Measurements from ENCODE around the gene KRT78. TPM values are rescaled to one million over a fixed set of nuclear protein-coding genes. Genes with fewer than 3 reads are reported as not detected.

The KRT78 gene
- total RNA-seq, 1 experiment from 2014 or later: not detected

DNA sequence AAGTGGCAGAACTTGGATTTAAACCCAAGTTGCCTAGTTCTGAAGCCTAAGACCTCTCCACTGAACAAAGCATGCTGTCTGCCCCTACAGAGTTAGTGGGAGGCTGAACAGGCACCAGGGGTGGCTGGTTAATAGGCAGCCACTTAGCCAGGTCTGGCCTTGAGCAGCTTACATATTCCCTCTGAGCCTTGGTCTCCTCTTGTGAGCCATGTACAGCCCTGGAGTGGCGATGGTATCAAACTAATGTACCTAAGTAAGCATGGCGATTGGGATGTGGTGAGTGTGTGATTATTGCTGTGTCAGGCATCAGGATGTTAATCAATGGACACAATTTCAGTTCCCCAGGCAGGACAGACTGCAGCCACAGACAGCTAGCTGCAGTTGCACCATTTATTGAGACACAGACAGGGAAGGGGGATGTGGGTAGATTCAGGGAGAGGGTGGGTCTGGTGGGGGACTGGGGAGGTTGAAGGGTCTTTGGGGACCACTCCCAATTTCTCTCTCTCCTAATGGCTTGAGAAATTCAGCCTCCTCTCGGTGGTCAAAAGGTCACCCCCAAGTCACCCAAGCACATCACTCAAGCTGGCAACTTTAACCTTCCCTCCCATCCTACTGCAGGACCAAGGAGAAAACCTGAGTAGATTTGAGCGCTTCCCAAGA lies 27.6 kb downstream of the KRT78 start:
- CTCF ChIA-PET: interaction anchor here (0.6 to 1.1 kb wide), 2 partner anchors 127 to 543 kb away, joined by 3 to 4 read pairs; no protein-coding TSS in a partner anchor
- no TSS peak for BruUV-seq (replicated peaks)
- peaks cover 43% of the 10 kb centered on the region for H3K27me3 Mint-ChIP-seq (ENCODE audit: insufficient read depth, unreplicated experiment)
- TF ChIP-seq, protein P1, sequence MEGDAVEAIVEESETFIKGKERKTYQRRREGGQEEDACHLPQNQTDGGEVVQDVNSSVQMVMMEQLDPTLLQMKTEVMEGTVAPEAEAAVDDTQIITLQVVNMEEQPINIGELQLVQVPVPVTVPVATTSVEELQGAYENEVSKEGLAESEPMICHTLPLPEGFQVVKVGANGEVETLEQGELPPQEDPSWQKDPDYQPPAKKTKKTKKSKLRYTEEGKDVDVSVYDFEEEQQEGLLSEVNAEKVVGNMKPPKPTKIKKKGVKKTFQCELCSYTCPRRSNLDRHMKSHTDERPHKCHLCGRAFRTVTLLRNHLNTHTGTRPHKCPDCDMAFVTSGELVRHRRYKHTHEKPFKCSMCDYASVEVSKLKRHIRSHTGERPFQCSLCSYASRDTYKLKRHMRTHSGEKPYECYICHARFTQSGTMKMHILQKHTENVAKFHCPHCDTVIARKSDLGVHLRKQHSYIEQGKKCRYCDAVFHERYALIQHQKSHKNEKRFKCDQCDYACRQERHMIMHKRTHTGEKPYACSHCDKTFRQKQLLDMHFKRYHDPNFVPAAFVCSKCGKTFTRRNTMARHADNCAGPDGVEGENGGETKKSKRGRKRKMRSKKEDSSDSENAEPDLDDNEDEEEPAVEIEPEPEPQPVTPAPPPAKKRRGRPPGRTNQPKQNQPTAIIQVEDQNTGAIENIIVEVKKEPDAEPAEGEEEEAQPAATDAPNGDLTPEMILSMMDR (IDR thresholded peaks at IDR 0.05; ENCODE audit: unreplicated experiment): no peak
- intact Hi-C loops (cut with micrococcal nuclease): no loop called here
- no peak overlapping the region for H3K4me3 Mint-ChIP-seq (ENCODE audit: unreplicated experiment)
- H3K4me1 Mint-ChIP-seq (ENCODE audit: insufficient read depth, unreplicated experiment): no peaks in the 10 kb centered on the region
- no peak overlapping the region for H3K27ac Mint-ChIP-seq (ENCODE audit: low read depth, unreplicated experiment)
- H3K9me3 Mint-ChIP-seq (ENCODE audit: unreplicated experiment): no peaks in the 10 kb centered on the region
- DNase-seq (ENCODE audit: unreplicated experiment): no peak
- POLR2A ChIA-PET: interaction anchor here (0.6 to 1.5 kb wide), 2 partner anchors 13 to 114 kb away, joined by 3 read pairs; no protein-coding TSS in a partner anchor
- H3K36me3 Mint-ChIP-seq (ENCODE audit: insufficient read depth, unreplicated experiment): no peaks in the 10 kb centered on the region

DNA sequence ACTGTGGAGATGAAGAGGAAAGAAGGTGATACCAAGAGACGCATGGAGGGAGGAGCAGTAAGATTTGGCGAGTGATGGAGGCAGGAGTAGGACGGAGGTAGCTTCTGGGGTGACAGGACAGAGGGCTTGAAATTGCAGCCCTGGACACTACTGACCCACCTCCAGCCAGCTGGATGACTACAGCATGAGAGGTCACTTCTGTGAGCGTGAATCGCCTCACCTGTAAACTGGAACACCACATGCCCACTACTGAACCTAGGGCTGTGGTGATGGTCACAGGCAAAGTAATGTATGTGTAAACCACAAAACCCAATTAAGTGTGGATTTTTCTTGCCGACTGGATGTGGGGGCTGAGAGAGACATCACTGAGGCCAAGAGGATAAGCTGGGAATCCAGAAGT lies 28.3 kb downstream of the KRT78 start:
- TF ChIP-seq, protein P1 (IDR thresholded peaks at IDR 0.05; ENCODE audit: unreplicated experiment): no peak
- POLR2A ChIA-PET: interaction anchor here (1.5 kb wide), 1 partner anchor 13 kb away, joined by 3 read pairs; no protein-coding TSS in a partner anchor
- Mint-ChIP-seq H3K4me3 (ENCODE audit: unreplicated experiment) (no peak overlapping the region), H3K4me1 (ENCODE audit: insufficient read depth, unreplicated experiment) (no peaks in the 10 kb centered on the region), H3K36me3 (ENCODE audit: insufficient read depth, unreplicated experiment) (no peaks in the 10 kb centered on the region), H3K27me3 (ENCODE audit: insufficient read depth, unreplicated experiment) (peaks cover 43% of the 10 kb centered on the region), H3K9me3 (ENCODE audit: unreplicated experiment) (no peaks in the 10 kb centered on the region), H3K27ac (ENCODE audit: low read depth, unreplicated experiment) (no peak overlapping the region)
- intact Hi-C loops (cut with micrococcal nuclease): no loop called here
- no TSS peak for BruUV-seq (replicated peaks)
- CTCF ChIA-PET: interaction anchor here (0.6 to 1.1 kb wide), 2 partner anchors 128 to 542 kb away, joined by 3 to 4 read pairs; no protein-coding TSS in a partner anchor
- DNase-seq (ENCODE audit: unreplicated experiment): no peak

- Mint-ChIP-seq H3K36me3 (ENCODE audit: insufficient read depth, unreplicated experiment) (no peaks in the 10 kb centered on the region), H3K27ac (ENCODE audit: low read depth, unreplicated experiment) (no peak overlapping the region), H3K9me3 (ENCODE audit: unreplicated experiment) (no peaks in the 10 kb centered on the region), H3K4me3 (ENCODE audit: unreplicated experiment) (no peak overlapping the region), H3K27me3 (ENCODE audit: insufficient read depth, unreplicated experiment) (peaks cover 43% of the 10 kb centered on the region), H3K4me1 (ENCODE audit: insufficient read depth, unreplicated experiment) (no peaks in the 10 kb centered on the region)
- ChIA-PET POLR2A (interaction anchor here (0.7 to 1.5 kb wide), 2 partner anchors 12 to 78 kb away, joined by 3 read pairs; no protein-coding TSS in a partner anchor), CTCF (interaction anchor here (0.7 kb wide), 1 partner anchor 272 kb away, joined by 3 read pairs; no protein-coding TSS in a partner anchor)
- intact Hi-C loops (cut with micrococcal nuclease): no loop called here
- BruUV-seq (replicated peaks): no TSS peak
- TF ChIP-seq, protein P1 (IDR thresholded peaks at IDR 0.05; ENCODE audit: unreplicated experiment): no peak
- no peak for DNase-seq (ENCODE audit: unreplicated experiment)
Observed at GRCh38 chr12:52819731-52820510, 28.9 kb downstream of the KRT78 start.

GRCh38 chr12:52818887-52819420 lies 29.8 kb downstream of the KRT78 start:
- BruUV-seq (replicated peaks): no TSS peak
- TF ChIP-seq, protein P1 (IDR thresholded peaks at IDR 0.05; ENCODE audit: unreplicated experiment): no peak
- Mint-ChIP-seq H3K36me3 (ENCODE audit: insufficient read depth, unreplicated experiment) (no peaks in the 10 kb centered on the region), H3K27me3 (ENCODE audit: insufficient read depth, unreplicated experiment) (peaks cover 43% of the 10 kb centered on the region), H3K9me3 (ENCODE audit: unreplicated experiment) (no peaks in the 10 kb centered on the region), H3K27ac (ENCODE audit: low read depth, unreplicated experiment) (no peak overlapping the region), H3K4me1 (ENCODE audit: insufficient read depth, unreplicated experiment) (peaks cover 6% of the 10 kb centered on the region), H3K4me3 (ENCODE audit: unreplicated experiment) (no peak overlapping the region)
- POLR2A ChIA-PET: interaction anchor here (1.2 kb wide), 1 partner anchor 10 kb away, joined by 3 read pairs; no protein-coding TSS in a partner anchor
- intact Hi-C loops (cut with micrococcal nuclease): no loop called here
- CTCF ChIA-PET: interaction anchor here (0.7 kb wide), 1 partner anchor 271 kb away, joined by 3 read pairs; no protein-coding TSS in a partner anchor
- no peak for DNase-seq (ENCODE audit: unreplicated experiment)

Data from MCF 10A (cell line).